HEK293 (cell line): Measurements from ENCODE around the gene PIGB.

Experiments used
- KLF9 ChIP-seq: fragments of 450-650 bp; formaldehyde crosslinking; IDR thresholded peaks from 2 replicates; pipeline ENCODE4 v1.5.1; 2016; ENCODE audit warnings: missing biosample characterization, missing genetic modification characterization, low read depth
- PATZ1 ChIP-seq: fragments of 450-650 bp; formaldehyde crosslinking; IDR thresholded peaks from 2 replicates; pipeline ENCODE4 v1.5.1; 2016; ENCODE audit warnings: missing biosample characterization, missing genetic modification characterization
- PBX3 ChIP-seq: sonication (generic); formaldehyde crosslinking; IDR thresholded peaks from 2 replicates; pipeline ENCODE4 v1.8.1; 2022; ENCODE audit warnings: mild to moderate bottlenecking, moderate library complexity, missing genetic modification reagents
- PRDM1 ChIP-seq: fragments of 450-650 bp; formaldehyde crosslinking; IDR thresholded peaks from 2 replicates; pipeline ENCODE4; 2016; ENCODE audit warnings: missing biosample characterization, missing genetic modification characterization
- SALL2 ChIP-seq: fragments of 450-650 bp; formaldehyde crosslinking; IDR thresholded peaks from 2 replicates; pipeline ENCODE4 v1.5.0; 2017; ENCODE audit warnings: missing biosample characterization, mild to moderate bottlenecking, missing genetic modification characterization, borderline replicate concordance
- TCF7L2 ChIP-seq: IDR thresholded peaks from 2 replicates; pipeline ENCODE4 v1.6.1; 2011; ENCODE audit warnings: low read depth, mild to moderate bottlenecking, inconsistent platforms, low read length, moderate library complexity, borderline replicate concordance
- ZNF184 ChIP-seq: fragments of 450-650 bp; IDR thresholded peaks from 2 replicates; pipeline ENCODE4 v1.5.1; 2018; ENCODE audit warnings: missing biosample characterization, mild to moderate bottlenecking, missing genetic modification characterization
- ZNF24 ChIP-seq: fragments of 450-650 bp; formaldehyde crosslinking; IDR thresholded peaks from 2 replicates; pipeline ENCODE4 v1.5.1; 2016; ENCODE audit warnings: missing biosample characterization, missing genetic modification characterization
- TF ChIP-seq, protein P1 (sequence below): fragments of 450-650 bp; formaldehyde crosslinking; IDR thresholded peaks from 2 replicates; pipeline ENCODE4 v1.5.1; 2016; ENCODE audit warnings: missing biosample characterization, missing genetic modification characterization
- TF ChIP-seq, protein P2 (sequence below): fragments of 450-650 bp; formaldehyde crosslinking; IDR thresholded peaks from 2 replicates; pipeline ENCODE4 v1.5.1; 2016; ENCODE audit warnings: missing biosample characterization, missing genetic modification characterization, low read depth
- TF ChIP-seq, protein P3 (sequence below): fragments of 450-650 bp; formaldehyde crosslinking; IDR thresholded peaks from 2 replicates; pipeline ENCODE4 v1.5.1; 2016; ENCODE audit warnings: missing biosample characterization, missing genetic modification characterization, borderline replicate concordance

DNA sequence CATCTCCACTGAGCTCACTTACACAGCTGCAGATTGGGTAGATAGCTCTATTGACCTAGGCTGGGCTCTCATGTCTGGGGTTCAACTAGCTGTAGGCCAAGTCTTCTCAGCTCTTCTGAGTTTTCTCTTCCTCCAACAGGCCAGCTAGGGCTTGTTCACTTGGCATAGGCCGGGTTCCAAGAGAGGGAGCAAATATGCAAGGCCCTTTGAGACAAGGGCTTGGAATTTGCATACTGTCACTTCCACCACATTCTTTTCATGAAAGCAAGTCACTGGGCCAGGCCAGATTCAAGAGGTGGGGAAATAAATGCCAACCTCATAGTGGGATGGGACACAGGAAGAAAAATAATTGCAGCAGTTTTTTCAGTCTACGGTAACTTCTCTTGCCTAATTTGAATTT, 25.2 kb downstream of the PIGB start:
- TF ChIP-seq ZNF24 (tag by site-specific recombination) (no peak), ZNF184 (no peak), PATZ1 (tag by site-specific recombination) (no peak), KLF9 (tag by site-specific recombination) (no peak), PRDM1 (tag by site-specific recombination) (no peak), SALL2 (tag by site-specific recombination) (no peak), PBX3 (CRISPR knock-in tag) (no peak), TCF7L2 (no peak)
- TF ChIP-seq, protein P1, sequence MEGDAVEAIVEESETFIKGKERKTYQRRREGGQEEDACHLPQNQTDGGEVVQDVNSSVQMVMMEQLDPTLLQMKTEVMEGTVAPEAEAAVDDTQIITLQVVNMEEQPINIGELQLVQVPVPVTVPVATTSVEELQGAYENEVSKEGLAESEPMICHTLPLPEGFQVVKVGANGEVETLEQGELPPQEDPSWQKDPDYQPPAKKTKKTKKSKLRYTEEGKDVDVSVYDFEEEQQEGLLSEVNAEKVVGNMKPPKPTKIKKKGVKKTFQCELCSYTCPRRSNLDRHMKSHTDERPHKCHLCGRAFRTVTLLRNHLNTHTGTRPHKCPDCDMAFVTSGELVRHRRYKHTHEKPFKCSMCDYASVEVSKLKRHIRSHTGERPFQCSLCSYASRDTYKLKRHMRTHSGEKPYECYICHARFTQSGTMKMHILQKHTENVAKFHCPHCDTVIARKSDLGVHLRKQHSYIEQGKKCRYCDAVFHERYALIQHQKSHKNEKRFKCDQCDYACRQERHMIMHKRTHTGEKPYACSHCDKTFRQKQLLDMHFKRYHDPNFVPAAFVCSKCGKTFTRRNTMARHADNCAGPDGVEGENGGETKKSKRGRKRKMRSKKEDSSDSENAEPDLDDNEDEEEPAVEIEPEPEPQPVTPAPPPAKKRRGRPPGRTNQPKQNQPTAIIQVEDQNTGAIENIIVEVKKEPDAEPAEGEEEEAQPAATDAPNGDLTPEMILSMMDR (tag by site-specific recombination) = no peak
- TF ChIP-seq, protein P2, sequence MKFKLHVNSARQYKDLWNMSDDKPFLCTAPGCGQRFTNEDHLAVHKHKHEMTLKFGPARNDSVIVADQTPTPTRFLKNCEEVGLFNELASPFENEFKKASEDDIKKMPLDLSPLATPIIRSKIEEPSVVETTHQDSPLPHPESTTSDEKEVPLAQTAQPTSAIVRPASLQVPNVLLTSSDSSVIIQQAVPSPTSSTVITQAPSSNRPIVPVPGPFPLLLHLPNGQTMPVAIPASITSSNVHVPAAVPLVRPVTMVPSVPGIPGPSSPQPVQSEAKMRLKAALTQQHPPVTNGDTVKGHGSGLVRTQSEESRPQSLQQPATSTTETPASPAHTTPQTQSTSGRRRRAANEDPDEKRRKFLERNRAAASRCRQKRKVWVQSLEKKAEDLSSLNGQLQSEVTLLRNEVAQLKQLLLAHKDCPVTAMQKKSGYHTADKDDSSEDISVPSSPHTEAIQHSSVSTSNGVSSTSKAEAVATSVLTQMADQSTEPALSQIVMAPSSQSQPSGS (tag by site-specific recombination) = no peak
- TF ChIP-seq, protein P3, sequence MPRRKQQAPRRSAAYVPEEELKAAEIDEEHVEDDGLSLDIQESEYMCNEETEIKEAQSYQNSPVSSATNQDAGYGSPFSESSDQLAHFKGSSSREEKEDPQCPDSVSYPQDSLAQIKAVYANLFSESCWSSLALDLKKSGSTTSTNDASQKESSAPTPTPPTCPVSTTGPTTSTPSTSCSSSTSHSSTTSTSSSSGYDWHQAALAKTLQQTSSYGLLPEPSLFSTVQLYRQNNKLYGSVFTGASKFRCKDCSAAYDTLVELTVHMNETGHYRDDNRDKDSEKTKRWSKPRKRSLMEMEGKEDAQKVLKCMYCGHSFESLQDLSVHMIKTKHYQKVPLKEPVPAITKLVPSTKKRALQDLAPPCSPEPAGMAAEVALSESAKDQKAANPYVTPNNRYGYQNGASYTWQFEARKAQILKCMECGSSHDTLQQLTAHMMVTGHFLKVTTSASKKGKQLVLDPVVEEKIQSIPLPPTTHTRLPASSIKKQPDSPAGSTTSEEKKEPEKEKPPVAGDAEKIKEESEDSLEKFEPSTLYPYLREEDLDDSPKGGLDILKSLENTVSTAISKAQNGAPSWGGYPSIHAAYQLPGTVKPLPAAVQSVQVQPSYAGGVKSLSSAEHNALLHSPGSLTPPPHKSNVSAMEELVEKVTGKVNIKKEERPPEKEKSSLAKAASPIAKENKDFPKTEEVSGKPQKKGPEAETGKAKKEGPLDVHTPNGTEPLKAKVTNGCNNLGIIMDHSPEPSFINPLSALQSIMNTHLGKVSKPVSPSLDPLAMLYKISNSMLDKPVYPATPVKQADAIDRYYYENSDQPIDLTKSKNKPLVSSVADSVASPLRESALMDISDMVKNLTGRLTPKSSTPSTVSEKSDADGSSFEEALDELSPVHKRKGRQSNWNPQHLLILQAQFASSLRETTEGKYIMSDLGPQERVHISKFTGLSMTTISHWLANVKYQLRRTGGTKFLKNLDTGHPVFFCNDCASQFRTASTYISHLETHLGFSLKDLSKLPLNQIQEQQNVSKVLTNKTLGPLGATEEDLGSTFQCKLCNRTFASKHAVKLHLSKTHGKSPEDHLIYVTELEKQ (tag by site-specific recombination) = no peak
